Smooth muscle cell (in vitro differentiated cells): ENCODE data around the gene TTC3. TPM values are rescaled to one million over a fixed set of nuclear protein-coding genes. Genes with fewer than 3 reads are reported as not detected.

Experiments
- DNase-seq: peaks from one replicate; lab custom pipeline; 2025; ENCODE audit not compliant: unreplicated experiment; lab: John Stamatoyannopoulos, UW
- H2AFZ ChIP-seq: fragments of 200-600 bp; sonication (generic); 2 replicates; pipeline ENCODE4 v1.6.0; 2016; ENCODE audit warnings: antibody characterized with exemption, low read depth, mild to moderate bottlenecking
- H3F3A ChIP-seq: fragments of 200-600 bp; sonication (generic); 2 replicates; pipeline ENCODE4 v1.6.0; 2017; ENCODE audit warnings: antibody characterized with exemption, low read depth
- H3K27ac ChIP-seq: fragments of 200-600 bp; sonication (generic); 2 replicates; pipeline ENCODE4 v1.5.1; 2016; ENCODE audit warnings: low read depth, mild to moderate bottlenecking
- H3K27me3 ChIP-seq: fragments of 200-600 bp; sonication (generic); 2 replicates; pipeline ENCODE4 v1.6.1; 2016; ENCODE audit warnings: low read depth, mild to moderate bottlenecking
- H3K36me3 ChIP-seq: fragments of 200-600 bp; sonication (generic); 2 replicates; pipeline ENCODE4 v1.5.1; 2016; ENCODE audit warnings: low read depth
- H3K4me1 ChIP-seq: fragments of 200-600 bp; sonication (generic); 2 replicates; pipeline ENCODE4 v1.5.1; 2016; ENCODE audit warnings: low read depth
- H3K4me2 ChIP-seq: fragments of 200-600 bp; sonication (generic); 2 replicates; pipeline ENCODE4 v1.6.0; 2016; ENCODE audit warnings: mild to moderate bottlenecking
- H3K4me3 ChIP-seq: fragments of 200-600 bp; sonication (generic); 2 replicates; pipeline ENCODE4 v1.5.1; 2016; ENCODE audit warnings: mild to moderate bottlenecking
- H3K79me2 ChIP-seq: fragments of 200-600 bp; sonication (generic); 2 replicates; pipeline ENCODE4 v1.6.0; 2016; ENCODE audit warnings: low read depth, mild to moderate bottlenecking
- H3K9ac ChIP-seq: fragments of 200-600 bp; sonication (generic); 2 replicates; pipeline ENCODE4 v1.6.0; 2016; ENCODE audit warnings: low read depth
- H3K9me3 ChIP-seq: fragments of 200-600 bp; sonication (generic); replicated peaks from 2 replicates; pipeline ENCODE4 v1.5.1; 2016; ENCODE audit warnings: low read depth
- H4K20me1 ChIP-seq: fragments of 200-600 bp; sonication (generic); 2 replicates; pipeline ENCODE4 v1.6.0; 2016; ENCODE audit warnings: low read depth
- WGBS: methylation state at CpG from one replicate; pipeline ENCODE4 v1.1.7; 2016; ENCODE audit warnings: low lambda C conversion rate; 5-methylcytosine and 5-hydroxymethylcytosine counted together
- polyA plus RNA-seq: library from polyadenylated mRNA; unstranded; fragments of >200 nt; fragmentation: Nextera tagmentation; extraction: Ambion mirVana; gene quantifications from 2 replicates; pipeline ENCODE4 v1.2.1, GENCODE V29; 2016
- total RNA-seq: library from RNA; depleted of rRNA; stranded (reverse); fragments of >200 nt; gene quantifications from 2 replicates; pipeline ENCODE4 v1.2.3, GENCODE V29; 2014
- TF ChIP-seq, protein P1 (sequence below): fragments of 200-600 bp; sonication (generic); IDR thresholded peaks from 2 replicates; pipeline ENCODE4 v1.5.1; 2017; ENCODE audit warnings: borderline replicate concordance, mild to moderate bottlenecking, antibody characterized with exemption; ENCODE audit not compliant: insufficient read depth, poor library complexity, severe bottlenecking

Gene TTC3
- total and polyA plus RNA-seq, 2 experiments from 2014 or later: 193 to 224 TPM

DNA sequence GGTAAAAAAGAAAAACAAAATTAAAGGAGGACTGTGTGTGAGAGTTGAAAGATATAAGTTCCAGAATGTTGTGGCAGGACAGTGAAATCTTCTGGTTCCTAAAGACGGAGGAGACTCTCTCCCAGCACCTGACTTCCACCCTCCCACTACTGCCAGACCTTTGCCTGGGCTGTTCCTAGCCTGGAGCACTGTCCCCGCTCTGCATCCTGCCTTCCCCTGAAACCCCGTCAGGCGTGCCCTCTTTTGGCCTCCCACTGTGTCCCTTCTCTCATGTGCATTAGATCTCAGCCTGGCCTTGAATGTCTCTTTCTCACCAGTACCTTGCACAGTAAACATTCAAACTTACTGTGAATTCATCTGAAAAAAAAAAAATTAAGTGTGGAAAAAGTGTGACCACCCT lies 120.0 kb downstream of the TTC3 start:
- H3K36me3 ChIP-seq: peaks cover 37% of the 10 kb centered on the region
- 64% methylated on average over 4 of the region's 4 CpGs for WGBS
- no peak overlapping the region for H3K9ac ChIP-seq
- no peak overlapping the region for H3K27ac ChIP-seq
- H3K4me1 ChIP-seq: no peaks in the 10 kb centered on the region
- H3K9me3 ChIP-seq: no peaks in the 10 kb centered on the region
- peaks cover 4% of the 10 kb centered on the region for H3K79me2 ChIP-seq
- TF ChIP-seq, protein P1, sequence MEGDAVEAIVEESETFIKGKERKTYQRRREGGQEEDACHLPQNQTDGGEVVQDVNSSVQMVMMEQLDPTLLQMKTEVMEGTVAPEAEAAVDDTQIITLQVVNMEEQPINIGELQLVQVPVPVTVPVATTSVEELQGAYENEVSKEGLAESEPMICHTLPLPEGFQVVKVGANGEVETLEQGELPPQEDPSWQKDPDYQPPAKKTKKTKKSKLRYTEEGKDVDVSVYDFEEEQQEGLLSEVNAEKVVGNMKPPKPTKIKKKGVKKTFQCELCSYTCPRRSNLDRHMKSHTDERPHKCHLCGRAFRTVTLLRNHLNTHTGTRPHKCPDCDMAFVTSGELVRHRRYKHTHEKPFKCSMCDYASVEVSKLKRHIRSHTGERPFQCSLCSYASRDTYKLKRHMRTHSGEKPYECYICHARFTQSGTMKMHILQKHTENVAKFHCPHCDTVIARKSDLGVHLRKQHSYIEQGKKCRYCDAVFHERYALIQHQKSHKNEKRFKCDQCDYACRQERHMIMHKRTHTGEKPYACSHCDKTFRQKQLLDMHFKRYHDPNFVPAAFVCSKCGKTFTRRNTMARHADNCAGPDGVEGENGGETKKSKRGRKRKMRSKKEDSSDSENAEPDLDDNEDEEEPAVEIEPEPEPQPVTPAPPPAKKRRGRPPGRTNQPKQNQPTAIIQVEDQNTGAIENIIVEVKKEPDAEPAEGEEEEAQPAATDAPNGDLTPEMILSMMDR: no peak
- DNase-seq: no peak
- H3K27me3 ChIP-seq: no peaks in the 10 kb centered on the region
- H3K4me2 ChIP-seq: no peak overlapping the region
- H4K20me1 ChIP-seq: peaks cover 45% of the 10 kb centered on the region
- H2AFZ ChIP-seq: no peak overlapping the region
- no peak overlapping the region for H3K4me3 ChIP-seq
- H3F3A ChIP-seq: no peaks in the 10 kb centered on the region

DNA sequence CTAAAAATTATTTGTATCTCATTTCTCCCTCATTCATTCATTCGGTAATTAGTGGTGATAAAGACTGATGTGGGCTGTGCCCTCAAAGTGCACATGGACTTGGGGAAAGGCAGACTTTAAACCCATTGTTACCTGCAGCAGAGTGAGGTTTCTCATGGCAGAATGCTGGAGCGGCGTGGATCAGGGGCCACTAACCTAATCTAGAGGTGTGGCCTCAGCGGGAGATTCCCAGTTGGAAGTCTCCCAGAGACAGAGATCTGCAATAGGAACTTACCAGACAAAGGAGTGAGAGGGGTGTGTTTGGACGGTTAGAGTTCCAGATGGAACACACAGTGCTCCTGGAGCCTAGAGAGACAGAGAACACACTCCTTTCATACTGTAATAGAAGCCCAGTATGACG lies 120.6 kb downstream of the TTC3 start:
- no peak overlapping the region for H3K27ac ChIP-seq
- no peak overlapping the region for H3K4me3 ChIP-seq
- H3K79me2 ChIP-seq: peaks cover 4% of the 10 kb centered on the region
- H3K4me2 ChIP-seq: no peak overlapping the region
- DNase-seq: no peak
- no peaks in the 10 kb centered on the region for H3K9me3 ChIP-seq
- H4K20me1 ChIP-seq: peaks cover 49% of the 10 kb centered on the region
- H3K4me1 ChIP-seq: no peaks in the 10 kb centered on the region
- H2AFZ ChIP-seq: no peak overlapping the region
- no peak overlapping the region for H3K9ac ChIP-seq
- TF ChIP-seq, protein P1: no peak
- H3K36me3 ChIP-seq: peaks cover 40% of the 10 kb centered on the region
- no peaks in the 10 kb centered on the region for H3F3A ChIP-seq
- no peaks in the 10 kb centered on the region for H3K27me3 ChIP-seq
- 95% methylated on average over 6 of the region's 6 CpGs for WGBS

DNA sequence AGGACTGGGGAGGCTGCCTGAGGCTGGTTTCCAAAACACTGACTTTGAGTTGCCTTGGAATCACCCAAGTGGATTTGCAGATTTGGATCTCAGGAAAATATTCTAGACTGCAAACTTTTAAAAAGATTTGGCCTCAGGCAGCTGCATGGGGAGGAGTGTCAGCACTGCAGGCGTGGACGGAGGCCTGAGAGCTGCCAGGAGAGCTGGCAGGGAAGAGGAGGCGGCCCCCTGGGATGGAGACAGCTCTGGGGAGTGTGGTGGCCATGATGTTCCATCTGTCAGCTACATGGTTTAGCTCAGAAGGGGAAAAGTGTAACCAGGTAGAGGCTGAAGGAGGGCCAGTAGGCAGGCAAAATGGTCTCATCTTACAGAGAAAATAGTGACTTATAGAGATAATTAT lies 122.0 kb downstream of the TTC3 start:
- Histone ChIP-seq H3K4me2 (no peak overlapping the region), H3K9me3 (no peaks in the 10 kb centered on the region), H3K9ac (no peak overlapping the region), H4K20me1 (peaks cover 61% of the 10 kb centered on the region), H3K27ac (no peak overlapping the region), H3K4me3 (no peak overlapping the region), H2AFZ (no peak overlapping the region), H3K36me3 (peaks cover 29% of the 10 kb centered on the region), H3K27me3 (no peaks in the 10 kb centered on the region), H3F3A (no peaks in the 10 kb centered on the region), H3K79me2 (peaks cover 4% of the 10 kb centered on the region), H3K4me1 (no peaks in the 10 kb centered on the region)
- TF ChIP-seq, protein P1: no peak
- no peak for DNase-seq
- 98% methylated on average over 3 of the region's 3 CpGs for WGBS

DNA sequence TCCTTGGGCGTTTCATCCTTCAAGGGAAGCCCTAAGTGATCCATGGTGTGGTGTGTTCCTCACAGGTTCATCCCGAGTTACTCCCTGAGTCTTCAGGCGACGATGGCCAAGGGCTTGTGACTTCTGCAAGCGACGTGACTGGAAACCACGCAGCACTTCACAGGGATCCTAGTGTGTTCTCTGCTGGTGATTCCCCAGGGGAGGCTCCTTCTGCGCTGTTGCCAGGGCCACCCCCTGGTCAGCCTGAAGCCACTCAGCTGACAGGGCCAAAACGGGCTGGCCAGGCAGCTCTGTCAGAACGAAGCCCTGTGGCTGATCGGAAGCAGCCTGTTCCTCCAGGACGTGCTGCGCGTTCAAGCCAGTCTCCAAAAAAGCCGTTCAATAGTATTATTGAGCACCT lies 122.6 kb downstream of the TTC3 start:
- no peak for DNase-seq
- TF ChIP-seq, protein P1: no peak
- Histone ChIP-seq H2AFZ (no peak overlapping the region), H3K79me2 (peaks cover 4% of the 10 kb centered on the region), H3K36me3 (peaks cover 34% of the 10 kb centered on the region), H3K27me3 (no peaks in the 10 kb centered on the region), H3K4me2 (no peak overlapping the region), H4K20me1 (peaks cover 64% of the 10 kb centered on the region), H3K4me1 (no peaks in the 10 kb centered on the region), H3K9me3 (no peaks in the 10 kb centered on the region), H3K4me3 (no peak overlapping the region), H3K27ac (no peak overlapping the region), H3K9ac (no peak overlapping the region), H3F3A (no peaks in the 10 kb centered on the region)
- WGBS: 98% methylated on average over 15 of the region's 15 CpGs
